A673 (cell line): ENCODE data around the gene AP3D1. TPM values are rescaled to one million over a fixed set of nuclear protein-coding genes. Genes with fewer than 3 reads are reported as not detected.

Experiments used
- BruUV-seq: library from RNA; stranded (reverse); fragments of 400-500 nt; replicated peaks from 2 replicates; lab custom pipeline; 2021; lab: Mats Ljungman, UMichigan
- CTCF ChIA-PET: fragments of 300-600 bp; sonication (Branson Sonifier 250); formaldehyde crosslinking; loops from one replicate; lab custom pipeline; 2022; ENCODE audit warnings: antibody characterized with exemption; lab: Charles Lee
- POLR2A ChIA-PET: fragments of 300-600 bp; sonication (Branson Sonifier 250); formaldehyde crosslinking; loops from one replicate; lab custom pipeline; 2022; ENCODE audit warnings: antibody characterized with exemption; ENCODE audit not compliant: low non-redundant PET; lab: Charles Lee
- DNase-seq: peaks from one replicate; pipeline ENCODE4 v3.0.0-alpha.2; 2015; ENCODE audit warnings: low spot score
- H3K27ac ChIP-seq: fragments of 200-600 bp; sonication (generic); 2 replicates; pipeline ENCODE4 v1.5.1; 2016; ENCODE audit warnings: mixed run types, low read depth, mild to moderate bottlenecking, mixed read lengths, antibody characterized with exemption, low read length; ENCODE audit not compliant: poor library complexity, severe bottlenecking
- H3K27me3 ChIP-seq: fragments of 200-600 bp; sonication (generic); replicated peaks from 2 replicates; pipeline ENCODE4 v1.6.1; 2017; ENCODE audit warnings: mixed run types, low read depth, mild to moderate bottlenecking, mixed read lengths, antibody characterized with exemption, low read length; ENCODE audit not compliant: insufficient read depth, poor library complexity
- H3K36me3 ChIP-seq: fragments of 200-600 bp; sonication (generic); 2 replicates; pipeline ENCODE4 v1.6.1; 2016; ENCODE audit warnings: mixed run types, mild to moderate bottlenecking, mixed read lengths, antibody characterized with exemption, low read length; ENCODE audit not compliant: insufficient read depth, poor library complexity, severe bottlenecking
- H3K4me1 ChIP-seq: fragments of 200-600 bp; sonication (generic); 2 replicates; pipeline ENCODE4 v1.6.1; 2017; ENCODE audit warnings: mixed run types, mild to moderate bottlenecking, mixed read lengths, antibody characterized with exemption, low read length; ENCODE audit not compliant: insufficient read depth, poor library complexity, severe bottlenecking
- H3K4me3 ChIP-seq: fragments of 200-600 bp; sonication (generic); 2 replicates; pipeline ENCODE4 v1.5.1; 2016; ENCODE audit warnings: low read depth, mixed run types, mild to moderate bottlenecking, mixed read lengths, low read length; ENCODE audit not compliant: poor library complexity, severe bottlenecking
- H3K9me3 ChIP-seq: fragments of 200-600 bp; sonication (generic); 2 replicates; pipeline ENCODE4 v1.6.1; 2016; ENCODE audit warnings: mixed run types, low read depth, mild to moderate bottlenecking, mixed read lengths, antibody characterized with exemption, low read length; ENCODE audit not compliant: poor library complexity, severe bottlenecking
- EZH2 ChIP-seq: fragments of 200-600 bp; sonication (generic); IDR thresholded peaks from 2 replicates; pipeline ENCODE4 v1.6.1; 2017; ENCODE audit warnings: borderline replicate concordance, low read depth, mild to moderate bottlenecking, mixed read lengths, antibody characterized with exemption, low read length; ENCODE audit not compliant: poor library complexity, severe bottlenecking
- intact Hi-C: fragments of 100-400 bp; cut with micrococcal nuclease; formaldehyde crosslinking; loops from one replicate; pipeline ENCODE4 v1.10.0; 2022; ENCODE audit not compliant: unreplicated experiment
- total RNA-seq: library from RNA; stranded (reverse); gene quantifications from 2 replicates; pipeline ENCODE4 v1.2.3, GENCODE V29; 2021
- TF ChIP-seq, protein P1 (sequence below): fragments of 300-800, 200-600 bp; sonication (generic); conservative IDR thresholded peaks from 2 replicates; pipeline ENCODE4 v1.5.1; 2017; ENCODE audit warnings: low read depth, mild to moderate bottlenecking, antibody characterized with exemption, low read length, moderate library complexity, mixed read lengths

AP3D1 gene
- total RNA-seq, 1 experiment from 2014 or later: 148 TPM

DNA sequence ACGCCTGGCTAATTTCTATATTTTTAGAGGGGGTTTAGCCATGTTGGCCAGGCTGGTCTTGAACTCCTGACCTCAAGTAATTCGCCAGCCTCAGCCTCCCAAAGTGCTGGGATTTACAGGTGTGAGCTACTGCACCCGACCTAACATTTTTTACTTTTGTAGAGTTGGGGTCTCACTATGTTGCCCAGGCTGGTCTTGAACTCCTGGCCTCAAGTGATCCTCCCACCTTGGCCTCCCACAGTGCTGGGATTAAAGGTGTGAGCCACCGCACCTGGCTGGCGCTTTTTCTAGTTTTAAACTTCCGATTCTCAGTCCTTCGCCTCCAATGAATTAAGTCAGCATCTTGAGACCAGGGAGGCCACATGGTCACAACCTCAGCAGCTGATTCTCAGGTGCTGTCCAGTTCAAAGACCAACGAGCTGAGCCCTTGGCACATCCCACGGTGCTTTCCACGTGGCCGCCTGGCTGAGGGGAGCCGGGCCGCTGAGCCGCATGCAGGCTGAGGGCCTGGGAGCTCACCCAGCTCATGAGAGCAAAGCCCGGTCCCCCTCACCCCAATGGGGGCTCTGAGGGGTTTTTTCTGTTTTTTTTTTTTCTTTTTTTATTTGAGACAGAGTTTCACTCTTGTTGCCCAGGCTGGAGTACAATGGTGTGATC is 9.1 kb downstream of the AP3D1 start:
- no peaks in the 10 kb centered on the region for H3K4me1 ChIP-seq
- H3K27ac ChIP-seq: no peak overlapping the region
- BruUV-seq: no TSS peak
- H3K9me3 ChIP-seq: no peaks in the 10 kb centered on the region
- no peak for DNase-seq
- ChIA-PET POLR2A (no interaction called here), CTCF (interaction anchor here (0.6 kb wide), 1 partner anchor 213 kb away, joined by 3 read pairs; no protein-coding TSS in a partner anchor)
- no peak for TF ChIP-seq EZH2
- TF ChIP-seq, protein P1, sequence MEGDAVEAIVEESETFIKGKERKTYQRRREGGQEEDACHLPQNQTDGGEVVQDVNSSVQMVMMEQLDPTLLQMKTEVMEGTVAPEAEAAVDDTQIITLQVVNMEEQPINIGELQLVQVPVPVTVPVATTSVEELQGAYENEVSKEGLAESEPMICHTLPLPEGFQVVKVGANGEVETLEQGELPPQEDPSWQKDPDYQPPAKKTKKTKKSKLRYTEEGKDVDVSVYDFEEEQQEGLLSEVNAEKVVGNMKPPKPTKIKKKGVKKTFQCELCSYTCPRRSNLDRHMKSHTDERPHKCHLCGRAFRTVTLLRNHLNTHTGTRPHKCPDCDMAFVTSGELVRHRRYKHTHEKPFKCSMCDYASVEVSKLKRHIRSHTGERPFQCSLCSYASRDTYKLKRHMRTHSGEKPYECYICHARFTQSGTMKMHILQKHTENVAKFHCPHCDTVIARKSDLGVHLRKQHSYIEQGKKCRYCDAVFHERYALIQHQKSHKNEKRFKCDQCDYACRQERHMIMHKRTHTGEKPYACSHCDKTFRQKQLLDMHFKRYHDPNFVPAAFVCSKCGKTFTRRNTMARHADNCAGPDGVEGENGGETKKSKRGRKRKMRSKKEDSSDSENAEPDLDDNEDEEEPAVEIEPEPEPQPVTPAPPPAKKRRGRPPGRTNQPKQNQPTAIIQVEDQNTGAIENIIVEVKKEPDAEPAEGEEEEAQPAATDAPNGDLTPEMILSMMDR: no peak
- no peak overlapping the region for H3K4me3 ChIP-seq
- H3K36me3 ChIP-seq: peaks cover 4% of the 10 kb centered on the region
- intact Hi-C loops: no loop called here
- H3K27me3 ChIP-seq: no peaks in the 10 kb centered on the region

DNA sequence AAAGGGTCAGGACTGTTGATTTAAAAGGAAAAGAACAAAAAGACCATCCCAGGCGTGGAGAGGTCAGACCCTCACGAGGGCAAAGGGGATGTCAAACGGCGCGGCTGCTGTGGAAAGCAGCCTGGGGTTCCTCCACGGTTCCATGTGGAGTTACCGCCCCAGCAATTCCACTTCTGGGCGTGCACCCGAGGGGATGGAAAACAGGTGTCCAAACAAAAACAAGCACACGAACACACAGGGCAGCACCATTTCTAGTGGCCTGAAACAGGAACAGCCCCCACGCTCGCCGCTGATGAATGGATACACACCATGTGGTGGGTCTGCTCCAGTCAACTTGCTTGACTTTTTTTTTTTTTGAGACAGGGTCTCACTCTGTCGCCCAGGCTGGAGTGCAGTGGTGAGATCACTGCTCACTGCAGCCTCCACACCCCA is 11.2 kb downstream of the AP3D1 start:
- no peak for DNase-seq
- no peaks in the 10 kb centered on the region for H3K9me3 ChIP-seq
- CTCF ChIA-PET: no interaction called here
- BruUV-seq: no TSS peak
- intact Hi-C loops: no loop called here
- no peak overlapping the region for H3K4me3 ChIP-seq
- POLR2A ChIA-PET: no interaction called here
- H3K36me3 ChIP-seq: peaks cover 11% of the 10 kb centered on the region
- no peaks in the 10 kb centered on the region for H3K4me1 ChIP-seq
- H3K27ac ChIP-seq: no peak overlapping the region
- no peaks in the 10 kb centered on the region for H3K27me3 ChIP-seq
- no peak for TF ChIP-seq EZH2
- TF ChIP-seq, protein P1: no peak

DNA sequence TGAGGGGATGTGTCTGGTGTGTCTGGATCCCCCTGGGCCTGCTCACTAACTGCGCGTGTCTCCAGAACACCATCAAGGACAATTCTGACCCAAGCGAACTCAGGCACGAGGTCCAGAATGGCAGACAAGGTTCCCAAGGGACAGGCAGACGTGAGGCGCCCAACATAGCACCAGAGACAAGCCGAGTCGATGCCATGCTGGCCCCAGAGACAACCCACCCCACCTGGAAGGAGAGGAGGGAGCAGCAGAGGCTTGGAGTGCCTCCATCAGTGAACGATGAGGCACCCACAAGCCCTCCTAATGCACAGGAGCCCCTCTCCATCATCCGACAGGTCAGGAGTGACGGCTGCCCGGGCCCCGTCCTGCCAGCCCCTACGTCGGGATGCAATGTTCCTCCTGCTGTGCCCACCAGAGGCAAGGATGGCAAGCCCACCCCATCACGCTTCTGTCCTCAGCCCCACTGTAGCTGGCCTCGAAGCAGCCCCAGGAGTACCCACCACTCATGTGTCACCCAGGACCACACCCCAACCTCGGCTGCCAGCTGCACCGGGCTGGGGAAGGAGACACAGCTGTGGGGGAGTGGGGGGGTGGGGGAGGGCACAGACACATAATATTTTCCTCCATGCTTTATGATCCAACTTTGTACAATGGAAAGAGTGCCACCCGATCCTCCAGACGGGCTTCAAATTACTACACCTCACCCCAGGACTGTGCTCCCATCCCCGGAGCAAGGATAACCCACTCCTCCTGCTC is 11.8 kb downstream of the AP3D1 start:
- Histone ChIP-seq H3K4me3 (no peak overlapping the region), H3K27me3 (no peaks in the 10 kb centered on the region), H3K4me1 (no peaks in the 10 kb centered on the region), H3K9me3 (no peaks in the 10 kb centered on the region), H3K27ac (peak overlapping the region; percentile 47), H3K36me3 (peaks cover 11% of the 10 kb centered on the region)
- POLR2A ChIA-PET: no interaction called here
- intact Hi-C loops: no loop called here
- CTCF ChIA-PET: no interaction called here
- no TSS peak for BruUV-seq
- TF ChIP-seq EZH2: no peak
- TF ChIP-seq, protein P1: no peak
- no peak for DNase-seq
